Measurements from ENCODE around the gene PTPRB.

Gene PTPRB

DNA sequence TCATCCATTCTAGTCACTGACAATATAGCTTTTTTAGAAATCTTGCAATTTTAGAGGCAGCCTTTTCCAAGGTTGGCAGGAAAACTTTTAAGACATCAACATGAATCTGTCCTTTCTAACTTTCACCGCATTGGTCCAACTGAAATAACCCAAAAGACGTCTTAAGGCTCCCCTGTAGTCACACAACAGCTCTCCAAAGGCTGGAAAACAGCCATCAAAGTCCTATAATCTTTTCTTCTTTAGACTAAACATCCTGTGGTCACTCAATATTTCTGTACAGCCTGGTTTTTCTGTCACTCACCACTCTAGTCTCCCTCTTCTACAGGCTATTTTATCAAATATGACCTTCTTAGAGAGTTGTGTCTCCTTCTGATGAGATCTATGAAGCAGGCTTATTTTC is 4.5 kb upstream of the PTPRB start:
- no peak for DNase-seq

DNA sequence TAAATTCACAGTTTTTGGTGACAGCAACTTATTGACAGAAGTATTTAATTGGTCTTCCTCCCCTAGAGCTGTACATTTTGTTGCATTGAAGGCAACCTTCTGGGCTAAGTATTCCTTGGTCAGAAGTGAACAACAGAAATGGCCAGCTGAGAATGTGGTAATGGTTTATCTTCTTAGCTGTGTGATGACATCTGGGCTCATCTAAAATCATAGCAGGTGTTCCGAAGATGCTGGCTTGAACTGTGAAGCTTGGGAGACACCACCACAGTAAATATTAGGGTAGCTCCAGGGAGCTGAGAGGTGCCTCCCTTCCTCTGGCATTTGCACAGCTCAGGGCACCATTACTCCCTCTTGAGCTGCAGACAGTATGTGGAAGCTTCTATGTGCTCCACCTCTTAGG is 3.7 kb upstream of the PTPRB start:
- no peak for DNase-seq

DNA sequence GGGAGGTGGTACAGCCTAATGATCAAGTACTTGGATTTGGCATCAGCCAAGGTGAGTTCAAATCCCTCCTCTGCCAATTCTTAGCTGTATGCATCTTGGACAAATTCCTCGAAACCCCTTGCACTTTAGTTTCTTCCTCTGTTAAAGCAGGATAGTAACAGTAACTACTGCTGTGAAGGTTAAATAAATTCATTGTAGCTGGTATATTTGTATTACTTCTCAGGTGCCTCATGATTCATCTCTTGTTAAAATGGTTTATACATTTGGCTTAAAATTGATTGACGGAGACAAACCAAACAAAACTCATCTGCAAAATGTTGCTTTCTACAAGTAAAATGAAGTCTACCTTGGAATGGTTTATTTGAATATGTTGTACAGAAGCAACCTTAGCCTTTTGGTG is 2.3 kb upstream of the PTPRB start:
- no peak for DNase-seq

DNA sequence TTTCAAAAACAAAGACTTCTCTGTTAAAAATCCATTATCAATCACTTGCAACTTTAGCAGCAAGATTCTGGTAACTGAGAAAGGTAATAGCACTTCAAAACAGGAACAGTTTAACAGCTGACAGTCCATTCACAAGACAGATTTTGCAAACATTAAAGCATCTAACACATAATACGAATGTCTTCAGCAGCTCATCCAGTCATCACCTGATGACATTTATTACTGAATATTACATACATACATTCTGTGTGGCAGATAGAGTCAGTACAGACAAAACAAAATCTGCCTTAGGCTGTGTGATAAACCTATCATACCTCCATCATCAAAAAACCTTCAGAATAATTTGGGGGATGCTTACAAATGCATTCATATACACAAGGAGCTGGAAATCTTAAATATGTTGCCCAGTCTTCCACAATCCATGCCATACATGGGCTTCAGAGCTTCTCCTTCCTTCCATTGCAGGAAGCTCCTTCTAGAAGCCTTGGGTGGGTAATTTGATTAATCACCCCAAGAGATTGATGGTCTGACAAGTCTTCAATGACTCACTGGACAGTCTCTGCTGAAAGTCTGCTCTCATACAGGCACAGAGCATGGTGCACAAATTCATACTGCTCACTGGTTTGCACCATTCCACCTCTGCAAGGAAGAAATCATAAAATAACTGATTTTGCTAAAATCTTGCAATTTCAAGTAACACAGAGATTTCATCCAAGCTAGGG is 1.6 kb upstream of the PTPRB start:
- no peak for DNase-seq

DNA sequence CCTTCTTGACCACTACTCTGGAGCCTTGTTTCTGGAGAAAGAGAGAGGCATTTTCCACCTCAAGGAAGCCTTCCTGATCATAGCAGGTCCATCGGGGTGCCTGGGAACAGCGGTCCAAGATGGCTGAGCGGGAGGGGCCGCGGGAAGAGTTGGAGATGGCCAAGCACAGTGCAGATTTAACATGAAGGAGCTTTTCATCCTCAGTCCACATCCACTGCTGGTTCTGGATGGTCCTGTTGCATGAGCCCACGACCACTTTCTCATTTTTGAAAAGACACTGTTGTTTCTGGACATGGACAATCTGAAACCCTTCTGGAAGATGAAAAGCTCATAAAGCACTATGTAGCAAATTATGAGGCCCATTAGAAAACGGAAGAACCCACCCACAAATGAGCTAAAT is 1.5 kb downstream of the PTPRB start:
- no peak for DNase-seq

DNA sequence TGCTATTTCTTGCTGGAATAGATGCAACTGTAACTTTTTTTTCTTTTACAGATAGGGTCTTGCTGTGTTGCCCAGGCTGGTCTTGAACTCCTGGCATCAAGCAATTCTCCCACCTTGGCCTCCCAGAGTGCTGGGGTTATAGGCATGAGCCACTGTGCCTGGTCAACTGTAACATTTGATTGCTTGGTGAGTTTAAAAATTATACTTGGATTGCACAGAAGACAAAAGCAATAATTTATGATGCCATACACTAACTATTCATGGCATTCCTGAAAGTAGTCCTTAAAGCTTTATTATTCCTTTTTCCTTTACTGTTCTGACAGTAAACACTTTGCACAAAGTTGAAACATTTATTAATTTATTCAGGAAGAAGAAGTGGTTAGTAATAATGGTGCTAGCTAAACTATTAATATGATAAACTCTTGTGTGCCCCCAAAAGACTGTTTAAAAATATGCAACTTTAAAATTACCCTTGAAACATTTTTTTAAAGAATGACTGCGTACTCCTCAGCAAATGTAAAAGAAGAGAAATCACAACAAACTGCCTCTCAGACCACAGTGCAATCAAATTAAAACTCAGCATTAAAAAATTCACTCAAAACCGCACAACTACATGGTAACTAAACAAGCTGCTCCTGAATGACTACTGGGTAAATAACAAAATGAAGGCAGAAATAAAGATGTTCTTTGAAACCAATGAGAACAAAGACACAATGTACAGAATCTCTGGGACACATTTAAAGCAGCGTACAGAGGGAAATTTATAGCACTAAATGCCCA is 8.3 kb downstream of the PTPRB start:
- DNase-seq: no peak

DNA sequence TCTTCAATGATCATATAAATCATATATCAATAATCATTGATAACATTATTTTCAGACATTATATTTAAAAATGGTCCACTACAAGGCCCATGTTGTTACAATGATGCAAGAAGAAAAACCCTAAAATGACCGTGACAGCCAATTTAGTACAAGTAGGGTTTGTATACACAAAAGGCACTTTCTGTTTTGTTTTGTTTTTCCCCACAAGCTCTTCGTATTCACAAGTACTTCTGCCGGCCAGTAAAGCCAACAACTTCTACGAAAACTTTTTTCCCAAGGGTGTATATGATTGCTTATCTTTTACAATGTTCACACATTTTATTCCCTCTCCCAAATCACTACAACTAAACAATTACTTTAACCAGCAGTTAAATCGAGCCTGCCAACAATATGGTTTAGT is 9.6 kb downstream of the PTPRB start:
- no peak for DNase-seq

DNA sequence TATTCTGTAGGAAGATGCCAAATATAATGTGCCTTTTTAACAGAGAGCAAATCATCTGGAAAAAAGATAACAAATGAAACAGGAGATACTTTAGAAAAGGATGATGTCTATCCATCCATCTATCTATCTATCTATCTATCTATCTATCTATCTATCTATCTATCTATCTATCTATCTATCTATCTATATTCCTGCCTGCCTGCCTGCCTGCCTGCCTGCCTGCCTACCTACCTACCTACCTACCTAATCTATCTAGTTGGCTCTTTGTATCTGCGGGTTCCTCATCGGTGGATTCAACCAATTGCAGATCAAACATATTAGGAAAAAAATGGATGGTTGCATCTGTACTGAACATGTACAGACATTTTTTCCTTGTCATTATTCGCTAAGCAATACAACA is 11.0 kb downstream of the PTPRB start:
- no peak for DNase-seq

DNA sequence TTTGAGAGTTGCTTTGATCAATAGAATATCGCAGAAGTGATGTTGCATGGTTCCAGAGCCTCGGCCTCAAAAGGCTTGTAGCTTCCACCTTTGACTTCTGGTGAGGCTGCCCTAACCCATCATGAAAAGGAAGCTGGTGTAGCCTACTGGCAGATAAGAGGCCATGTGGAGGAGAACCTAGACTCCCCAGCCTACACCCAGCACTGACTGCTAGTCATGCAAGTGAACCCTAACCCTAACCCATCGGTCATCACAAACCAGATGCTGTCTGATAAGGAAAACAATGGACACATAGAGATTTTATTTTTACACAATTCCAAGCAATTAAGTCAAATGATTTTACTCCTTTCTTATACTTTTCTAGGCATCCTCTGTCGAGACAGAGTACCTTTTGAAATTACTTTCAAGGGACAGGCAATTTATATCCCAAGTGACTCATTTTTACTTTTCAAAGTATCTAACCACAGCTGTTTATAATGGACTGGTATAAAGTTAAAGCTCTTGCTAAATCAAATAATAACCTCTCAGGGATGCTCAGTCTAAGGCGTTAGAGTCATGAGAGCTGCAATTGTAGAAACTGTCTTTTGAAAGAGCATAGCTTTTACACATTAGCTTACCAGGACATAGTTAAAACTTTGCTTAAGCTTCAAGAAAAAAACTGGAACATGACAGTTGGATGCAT is 17.6 kb downstream of the PTPRB start:
- no peak for DNase-seq

DNA sequence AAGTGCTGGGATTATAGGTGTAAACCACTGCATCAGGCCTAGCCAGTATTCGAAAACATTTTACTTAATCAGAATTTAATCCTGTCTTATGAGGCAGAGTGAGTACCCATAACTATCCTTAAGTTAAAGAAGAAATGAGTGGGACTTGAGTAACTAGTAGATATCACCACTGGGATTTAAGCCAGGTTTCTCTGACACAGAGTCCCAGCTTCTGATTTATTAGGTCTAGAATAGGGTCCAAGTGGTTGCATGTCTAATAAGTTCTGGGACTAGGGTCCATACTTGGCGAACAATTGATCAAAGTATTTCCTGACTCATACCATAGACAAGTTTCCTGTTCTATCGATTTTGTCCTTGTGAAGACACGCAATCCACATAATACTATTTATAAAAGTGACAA is 18.9 kb downstream of the PTPRB start:
- DNase-seq: no peak

DNA sequence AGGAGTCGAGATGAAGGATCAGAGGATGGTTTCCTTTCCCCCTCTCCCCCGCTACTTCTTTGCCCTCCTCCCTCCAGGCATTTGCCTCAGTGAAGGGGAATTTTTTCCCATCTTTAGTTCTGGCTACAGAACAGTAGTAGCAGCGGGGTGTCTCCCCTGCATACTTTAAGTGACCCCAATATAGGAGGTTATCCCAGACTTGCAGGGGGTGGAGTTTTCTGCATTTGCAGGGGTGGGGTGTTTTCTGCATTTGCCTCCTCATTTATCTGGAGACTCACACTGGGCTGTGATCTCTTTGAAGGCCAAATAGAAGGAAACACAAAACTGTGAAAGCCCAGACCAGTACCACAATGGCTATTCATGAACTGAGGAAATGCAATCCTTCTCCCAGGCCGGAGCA is 19.8 kb downstream of the PTPRB start:
- no peak for DNase-seq

DNA sequence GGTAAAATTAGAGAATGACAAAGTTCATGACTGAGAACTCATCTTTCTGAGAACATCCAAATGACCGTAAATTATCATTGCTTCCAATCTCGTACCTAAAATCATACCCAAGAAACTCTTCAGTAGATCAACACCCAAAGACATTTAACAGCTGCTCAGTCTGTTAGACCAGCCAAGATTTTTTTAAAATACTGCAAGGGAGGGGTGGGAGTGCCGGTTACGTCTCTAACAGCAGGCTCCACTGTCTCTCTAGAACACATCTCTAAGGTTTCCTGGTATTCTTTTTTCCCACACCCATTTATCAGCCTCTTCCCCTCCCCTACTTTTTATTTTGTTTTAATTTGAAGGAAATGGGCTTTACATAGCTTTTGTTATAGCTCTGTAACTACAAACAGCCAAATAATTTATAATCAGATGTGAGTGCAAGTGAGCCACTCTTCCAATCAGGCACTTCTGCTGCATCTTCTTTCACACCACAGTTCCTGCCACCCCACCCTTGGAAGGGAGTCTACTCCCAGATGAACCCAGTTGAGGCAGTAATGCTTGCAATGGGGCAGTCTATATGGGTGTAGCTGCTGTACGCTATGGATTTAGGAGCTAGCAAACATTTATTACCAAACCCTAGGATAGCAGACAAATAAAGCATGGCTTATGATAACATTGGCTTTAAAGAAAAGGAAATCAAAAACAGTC is 21.9 kb downstream of the PTPRB start:
- no peak for DNase-seq

DNA sequence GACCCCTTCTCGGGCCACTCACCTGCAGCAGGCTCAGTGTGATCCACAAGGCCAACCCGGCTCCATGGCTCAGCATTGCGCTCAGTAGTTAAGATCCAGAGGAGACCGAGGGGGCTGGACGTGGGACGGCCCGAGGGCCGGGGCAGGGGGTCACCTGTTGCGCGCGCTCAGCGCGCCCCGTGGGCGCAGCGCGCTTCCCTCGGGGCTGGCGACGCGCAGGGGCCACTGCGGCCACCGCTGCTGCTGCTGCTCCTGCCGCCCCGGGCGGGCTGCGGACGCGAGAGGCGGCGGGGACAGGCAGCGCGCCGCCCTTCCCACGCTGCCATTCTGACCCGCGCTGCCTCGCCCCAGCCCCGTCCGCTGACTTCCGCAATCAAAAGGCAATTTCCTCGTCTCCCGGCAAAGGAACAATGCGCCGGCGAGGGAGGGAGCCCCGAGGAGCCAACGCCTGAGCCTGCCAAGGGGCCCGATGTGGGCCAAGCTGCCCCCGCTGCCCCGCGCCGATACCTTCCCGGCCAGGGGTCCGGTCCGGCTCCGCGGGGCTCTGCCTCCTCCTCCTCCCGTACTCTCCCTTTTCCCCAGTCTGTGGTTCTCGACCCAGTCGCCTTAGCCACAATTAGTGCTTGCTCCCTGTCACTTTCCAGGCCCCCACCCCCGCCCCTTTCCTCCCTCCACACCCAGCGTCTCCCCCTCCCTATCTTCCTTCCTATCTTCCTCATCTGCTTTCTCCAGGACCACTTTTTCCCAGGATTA is 27.3 kb downstream of the PTPRB start:
- DNase-seq: no peak

DNA sequence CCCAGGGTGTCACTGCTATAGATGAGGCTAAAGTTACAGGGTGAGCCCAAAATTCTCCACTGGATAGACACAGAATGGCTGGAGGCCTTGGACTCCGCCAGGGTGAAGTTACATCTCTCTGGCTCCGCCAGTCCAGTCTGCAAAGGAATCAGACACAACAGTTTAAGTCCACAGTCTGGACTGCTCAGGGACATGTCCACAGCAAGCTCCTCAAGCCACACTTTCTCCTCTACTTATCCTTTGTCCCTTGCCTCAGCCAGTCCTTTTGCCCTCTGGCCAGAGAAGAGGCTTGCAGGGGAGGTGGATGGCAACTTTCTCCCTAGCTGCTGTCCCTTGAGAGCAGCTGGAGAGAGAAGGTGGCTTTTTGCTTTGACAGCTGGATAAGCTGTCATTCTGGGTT is 28.0 kb downstream of the PTPRB start:
- DNase-seq: no peak

DNA sequence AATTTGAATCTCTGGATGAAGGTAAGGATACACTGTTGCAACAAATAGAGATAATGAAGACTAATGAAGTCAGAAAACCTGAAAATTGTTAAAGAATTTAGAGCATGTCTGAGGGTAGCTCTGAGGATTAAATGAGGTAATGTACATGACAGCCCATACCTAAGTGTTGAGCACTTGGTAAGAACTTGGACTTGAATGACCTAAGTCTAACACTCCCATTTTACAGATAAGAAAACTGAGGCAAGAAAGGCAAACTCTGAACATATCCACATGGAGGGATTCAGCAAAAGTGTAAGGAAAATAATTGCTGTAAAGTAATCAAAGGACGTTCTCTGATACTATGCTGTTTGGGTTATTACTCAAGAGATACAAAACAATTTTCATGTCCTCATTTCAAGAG is 29.0 kb downstream of the PTPRB start:
- DNase-seq: no peak

DNA sequence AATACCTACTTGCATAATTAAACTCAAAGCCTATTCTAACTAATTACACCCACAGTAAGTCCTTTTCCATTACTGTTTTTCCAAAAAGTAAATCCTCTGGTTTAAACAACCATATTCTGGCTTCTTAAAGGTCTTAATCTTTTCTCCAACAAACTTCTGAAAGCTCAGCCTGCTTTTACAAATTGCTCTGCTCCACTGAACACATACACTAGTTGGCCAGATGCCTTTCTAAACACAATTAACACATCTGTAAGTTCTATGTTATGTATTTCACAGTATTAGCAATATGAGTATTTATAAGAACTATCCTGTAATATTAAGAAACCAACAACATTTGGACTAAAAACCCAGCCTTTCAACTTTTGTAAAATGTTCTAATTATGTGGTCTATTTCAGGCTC is 30.1 kb downstream of the PTPRB start:
- DNase-seq: no peak

DNA sequence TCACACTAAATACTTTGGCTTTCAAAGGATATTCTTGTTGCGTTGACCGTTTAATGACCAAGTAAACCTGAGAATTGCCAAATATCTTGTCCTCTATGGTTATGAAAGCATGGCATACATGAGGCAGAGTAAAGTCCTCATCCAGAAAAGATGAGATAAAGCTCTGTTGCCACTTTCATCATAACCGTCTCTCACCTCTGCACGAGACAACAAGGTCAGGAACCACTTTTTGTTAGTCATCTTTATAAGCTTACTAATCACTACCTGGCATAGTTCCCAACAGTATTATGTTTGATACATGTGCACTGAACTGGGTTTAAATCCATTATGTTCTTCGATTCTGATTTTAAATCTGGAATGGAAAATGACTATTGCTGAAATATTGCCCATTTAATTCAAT is 31.3 kb downstream of the PTPRB start:
- no peak for DNase-seq

DNA sequence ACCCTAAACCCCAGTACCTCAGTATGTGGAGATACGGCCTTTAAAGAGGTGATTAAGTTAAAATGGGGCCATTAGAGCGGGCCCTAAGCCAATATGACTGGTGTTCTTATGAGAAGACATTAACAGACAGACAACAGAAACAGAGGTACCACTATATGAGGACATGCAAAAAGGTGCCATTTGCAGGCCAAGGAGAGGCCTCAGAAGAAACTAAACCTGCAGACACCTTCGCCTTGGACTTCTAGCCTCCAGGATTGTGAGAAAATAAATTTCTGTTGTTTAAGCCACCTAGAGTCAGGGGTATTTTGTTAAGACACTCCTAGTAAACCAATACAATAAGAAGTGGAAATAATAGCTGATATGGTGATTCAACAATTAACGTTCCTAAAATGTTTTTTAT is 32.6 kb downstream of the PTPRB start:
- DNase-seq: no peak

DNA sequence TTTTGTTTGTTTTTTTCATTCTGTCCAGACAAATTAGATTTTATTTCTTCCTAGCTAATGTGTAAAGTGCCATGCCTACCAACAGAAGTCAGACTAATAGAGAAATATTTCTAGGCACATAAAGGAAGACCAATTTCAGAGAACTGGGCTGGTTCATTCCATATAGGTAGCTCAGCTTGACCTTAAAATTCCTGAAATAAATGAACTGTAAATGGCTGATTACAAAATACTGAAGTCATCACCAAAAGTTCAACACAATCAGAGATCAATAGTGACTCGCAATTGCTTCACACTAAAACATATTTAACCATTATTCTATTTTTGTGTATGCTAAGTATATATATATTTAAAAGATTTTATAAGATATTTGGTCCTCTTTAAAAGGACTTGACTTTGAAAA is 34.2 kb downstream of the PTPRB start:
- DNase-seq: no peak

DNA sequence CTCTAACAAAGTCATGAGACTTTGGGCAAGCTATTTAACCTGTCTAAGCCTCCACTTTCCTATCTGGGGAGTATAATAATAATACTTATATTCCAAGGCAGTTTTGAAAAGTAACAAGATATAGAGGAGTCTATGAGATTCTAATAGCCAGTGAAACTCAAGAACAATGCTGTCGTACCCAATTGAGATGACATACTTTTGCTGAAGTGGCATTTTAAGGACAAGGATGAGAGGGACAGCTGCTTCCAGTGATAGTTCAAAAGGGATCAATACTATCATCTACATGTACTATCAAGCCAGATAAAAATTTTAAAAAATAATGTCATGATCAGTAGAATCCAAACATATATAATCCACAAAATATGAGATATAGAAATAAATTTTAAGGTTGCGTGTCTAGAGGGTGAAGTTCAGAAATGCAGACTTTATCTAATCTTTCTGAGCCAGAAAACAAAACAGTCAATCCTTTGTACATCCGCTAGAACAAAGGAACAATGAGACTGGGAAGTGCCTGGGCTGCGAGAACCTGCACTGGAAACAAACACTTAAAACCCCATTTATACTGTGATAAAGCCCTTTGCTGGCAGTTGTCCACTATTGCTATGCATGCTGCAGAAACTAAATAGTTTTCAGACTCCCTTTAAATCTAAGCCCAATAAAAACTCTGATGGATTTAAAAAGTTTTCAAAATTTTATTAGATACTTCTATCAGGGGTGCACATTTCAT is 38.6 kb downstream of the PTPRB start:
- DNase-seq: no peak

DNA sequence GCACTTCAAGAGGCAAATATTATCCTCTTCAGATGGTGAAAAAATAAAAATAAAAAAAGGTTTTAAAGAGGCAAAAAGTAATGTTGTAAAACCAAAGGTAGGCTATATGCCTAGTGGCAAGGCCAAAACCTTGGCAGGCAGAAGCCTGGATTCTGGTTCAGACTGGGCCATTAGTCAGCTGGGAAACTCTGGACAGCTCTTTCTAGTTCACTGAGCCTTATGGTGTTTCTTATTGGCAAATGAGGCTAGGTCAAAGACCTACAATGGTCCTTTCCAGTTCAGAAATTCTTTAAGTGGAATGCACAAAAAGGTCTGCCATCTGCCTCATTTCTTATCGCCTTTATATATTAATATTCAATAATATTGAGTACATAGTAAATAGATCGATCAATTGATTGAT is 44.6 kb downstream of the PTPRB start:
- DNase-seq: no peak

DNA sequence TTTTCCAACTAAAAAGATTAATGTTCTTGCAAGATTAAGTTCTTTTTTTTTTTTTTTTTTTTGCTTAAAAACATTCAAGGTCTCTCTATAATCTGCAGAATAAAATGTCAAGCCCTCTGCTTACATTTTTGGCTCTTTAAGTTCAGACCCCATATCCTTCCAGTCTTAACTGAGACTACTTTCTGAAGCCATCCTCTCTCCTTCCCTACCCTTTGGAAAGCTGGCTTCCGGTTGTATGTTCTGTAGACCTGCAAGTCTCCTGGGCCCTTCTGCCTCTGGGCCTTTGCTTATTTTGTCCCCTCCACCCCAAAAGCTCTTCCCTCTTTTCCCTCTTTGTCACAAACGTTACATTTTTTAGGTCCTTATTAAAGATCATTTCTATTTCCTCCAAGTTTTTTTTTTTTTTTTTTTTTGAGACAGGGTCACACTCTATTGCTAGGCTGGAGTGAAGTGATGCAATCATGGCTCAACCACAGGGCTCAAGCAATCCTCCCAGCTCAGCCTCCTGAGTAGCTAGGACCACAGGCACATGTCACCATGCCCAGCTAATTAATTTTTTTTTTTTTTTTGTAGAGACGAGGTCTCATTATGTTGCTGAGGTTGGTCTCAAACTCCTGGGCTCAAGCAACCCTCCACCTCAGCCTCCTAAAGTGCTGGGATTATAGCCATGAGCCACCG is 46.5 kb downstream of the PTPRB start:
- DNase-seq: no peak
